Caco-2 (cell line): ENCODE measurements around the gene PTTG1IP. TPM values are rescaled to one million over a fixed set of nuclear protein-coding genes. Genes with fewer than 3 reads are reported as not detected.

Source experiments
- BruUV-seq: library from RNA; stranded (reverse); fragments of 400-500 nt; replicated peaks from 2 replicates; lab custom pipeline; 2021; lab: Mats Ljungman, UMichigan
- CTCF ChIA-PET: fragments of 300-600 bp; sonication (Branson Sonifier 250); formaldehyde crosslinking; loops from one replicate; lab custom pipeline; 2022; ENCODE audit warnings: antibody characterized with exemption; lab: Charles Lee
- POLR2A ChIA-PET: fragments of 300-600 bp; sonication (Branson Sonifier 250); formaldehyde crosslinking; loops from one replicate; lab custom pipeline; 2022; ENCODE audit warnings: antibody characterized with exemption; lab: Charles Lee
- DNase-seq, 2 experiments: peaks; one replicate each; pipeline versions ENCODE4 v3.0.0 to v3.0.0-alpha.2; 2020 to 2022
- H3K27me3 ChIP-seq: replicated peaks from 2 replicates; pipeline ENCODE4 v1.6.0; 2011; ENCODE audit warnings: low read length; ENCODE audit not compliant: control insufficient read depth, insufficient read depth
- H3K36me3 ChIP-seq: 2 replicates; pipeline ENCODE4 v1.5.1; 2011; ENCODE audit warnings: low read length; ENCODE audit not compliant: control insufficient read depth, insufficient read depth
- H3K4me1 ChIP-seq: fragments of 250-450 bp; sonication (Bioruptor Pico); 2 replicates; pipeline ENCODE4 v1.5.1; 2020; ENCODE audit warnings: mild to moderate bottlenecking
- H3K4me3 ChIP-seq: 2 replicates; pipeline ENCODE4 v1.5.1; 2011; ENCODE audit warnings: low read depth, mild to moderate bottlenecking, control low read depth, low read length
- H3K9me3 ChIP-seq: fragments of 250-450 bp; sonication (Bioruptor Pico); 2 replicates; pipeline ENCODE4 v1.5.1; 2020; ENCODE audit warnings: mild to moderate bottlenecking, moderate library complexity
- H3K27ac Mint-ChIP-seq: one replicate; pipeline ENCODE4 v1.8.0; 2022; ENCODE audit warnings: mixed read lengths; ENCODE audit not compliant: unreplicated experiment
- H3K27me3 Mint-ChIP-seq: one replicate; pipeline ENCODE4 v1.8.0; 2022; ENCODE audit warnings: mixed read lengths; ENCODE audit not compliant: insufficient read depth, unreplicated experiment
- H3K36me3 Mint-ChIP-seq: one replicate; pipeline ENCODE4 v1.8.0; 2022; ENCODE audit warnings: mild to moderate bottlenecking, mixed read lengths; ENCODE audit not compliant: insufficient read depth, unreplicated experiment
- H3K4me1 Mint-ChIP-seq: one replicate; pipeline ENCODE4 v1.8.0; 2022; ENCODE audit warnings: low read depth, mixed read lengths; ENCODE audit not compliant: unreplicated experiment
- H3K4me3 Mint-ChIP-seq: one replicate; pipeline ENCODE4 v1.8.0; 2022; ENCODE audit warnings: mild to moderate bottlenecking, moderate library complexity, mixed read lengths; ENCODE audit not compliant: unreplicated experiment
- H3K9me3 Mint-ChIP-seq: one replicate; pipeline ENCODE4 v1.8.0; 2022; ENCODE audit warnings: mixed read lengths; ENCODE audit not compliant: unreplicated experiment
- CTCF ChIP-seq, 2 experiments: fragments of 200-600 bp in 1 of 2; IDR thresholded peaks; 1 replicate in 1 of 2; 2 replicates in 1 of 2; pipeline versions ENCODE4 v1.5.1 to v1.8.0; 2011 to 2022; ENCODE audit warnings: antibody characterized with exemption in 1 of 2, control low read depth in 1 of 2, inconsistent platforms in 1 of 2, low read depth in 1 of 2, low read length in 1 of 2, mild to moderate bottlenecking in 1 of 2, moderate library complexity in 1 of 2; ENCODE audit not compliant: insufficient read depth in 1 of 2, severe bottlenecking in 1 of 2, unreplicated experiment in 1 of 2
- intact Hi-C: fragments of 100-400 bp; cut with micrococcal nuclease; formaldehyde crosslinking; loops from one replicate; pipeline ENCODE4 v1.10.0; 2022; ENCODE audit not compliant: unreplicated experiment
- total RNA-seq: library from RNA; stranded (reverse); gene quantifications from 2 replicates; pipeline ENCODE4 v1.2.3, GENCODE V29; 2022

PTTG1IP gene
- total RNA-seq, 1 experiment from 2014 or later = 296 TPM

GRCh38 chr21:44904141-44904923 lies 30.8 kb upstream of the PTTG1IP start:
- intact Hi-C loops = no loop called here
- Mint-ChIP-seq H3K36me3 (no peaks in the 10 kb centered on the region), H3K4me1 (no peaks in the 10 kb centered on the region), H3K27ac (no peak overlapping the region), H3K4me3 (no peak overlapping the region), H3K9me3 (no peaks in the 10 kb centered on the region), H3K27me3 (peaks cover 2% of the 10 kb centered on the region)
- POLR2A ChIA-PET = no interaction called here
- CTCF ChIA-PET = no interaction called here
- Histone ChIP-seq H3K36me3 (no peaks in the 10 kb centered on the region), H3K9me3 (no peaks in the 10 kb centered on the region), H3K4me1 (no peaks in the 10 kb centered on the region), H3K27me3 (no peaks in the 10 kb centered on the region; the same call in 1 of the 2 replicates), H3K4me3 (no peak overlapping the region)
- DNase-seq = no peak
- TF ChIP-seq CTCF (IDR thresholded peaks at IDR 0.05; ENCODE audit: insufficient read depth in 1 of 2, low read depth in 1 of 2, low read length in 1 of 2, severe bottlenecking in 1 of 2, unreplicated experiment in 1 of 2) = no peak
- no TSS peak for BruUV-seq

GRCh38 chr21:44903689-44904088 lies 30.2 kb upstream of the PTTG1IP start:
- Mint-ChIP-seq H3K27me3 (no peaks in the 10 kb centered on the region), H3K36me3 (no peaks in the 10 kb centered on the region), H3K4me3 (no peak overlapping the region), H3K27ac (no peak overlapping the region), H3K9me3 (no peaks in the 10 kb centered on the region), H3K4me1 (no peaks in the 10 kb centered on the region)
- TF ChIP-seq CTCF (IDR thresholded peaks at IDR 0.05; ENCODE audit: insufficient read depth in 1 of 2, low read depth in 1 of 2, low read length in 1 of 2, severe bottlenecking in 1 of 2, unreplicated experiment in 1 of 2) = no peak
- BruUV-seq = no TSS peak
- Histone ChIP-seq H3K27me3 (no peaks in the 10 kb centered on the region; the same call in 1 of the 2 replicates), H3K9me3 (no peaks in the 10 kb centered on the region), H3K4me3 (no peak overlapping the region), H3K4me1 (no peaks in the 10 kb centered on the region), H3K36me3 (no peaks in the 10 kb centered on the region)
- DNase-seq = no peak
- ChIA-PET POLR2A (no interaction called here), CTCF (no interaction called here)
- intact Hi-C loops = no loop called here

- BruUV-seq = no TSS peak
- intact Hi-C loops = no loop called here
- Mint-ChIP-seq H3K4me3 (no peak overlapping the region), H3K4me1 (no peaks in the 10 kb centered on the region), H3K27me3 (no peaks in the 10 kb centered on the region), H3K27ac (no peak overlapping the region), H3K36me3 (no peaks in the 10 kb centered on the region), H3K9me3 (no peaks in the 10 kb centered on the region)
- CTCF ChIA-PET = no interaction called here
- Histone ChIP-seq H3K36me3 (no peaks in the 10 kb centered on the region), H3K9me3 (no peaks in the 10 kb centered on the region), H3K27me3 (no peaks in the 10 kb centered on the region; the same call in 1 of the 2 replicates), H3K4me1 (no peaks in the 10 kb centered on the region), H3K4me3 (no peak overlapping the region)
- DNase-seq = no peak
- TF ChIP-seq CTCF (IDR thresholded peaks at IDR 0.05; ENCODE audit: insufficient read depth in 1 of 2, low read depth in 1 of 2, low read length in 1 of 2, severe bottlenecking in 1 of 2, unreplicated experiment in 1 of 2) = no peak
- POLR2A ChIA-PET = no interaction called here
Measured at GRCh38 chr21:44903050-44903685, 29.7 kb upstream of the PTTG1IP start.
